GM10248 (cell line): Measurements from ENCODE around the gene GBE1.

Experiments used
- CTCF ChIA-PET: fragments of 300-600 bp; sonication (Branson Sonifier 250); formaldehyde crosslinking; extraction: SDS; loops from one replicate; lab custom pipeline; 2021; ENCODE audit warnings: antibody characterized with exemption; lab: Yijun Ruan, JAX
- POLR2A ChIA-PET: fragments of 350-650 bp; sonication (Branson Sonifier 250); formaldehyde crosslinking; extraction: SDS; loops from one replicate; lab custom pipeline; 2020; ENCODE audit warnings: antibody characterized with exemption; lab: Yijun Ruan, JAX
- DNase-seq: peaks from one replicate; pipeline ENCODE4 v3.0.0; 2012; ENCODE audit errors: extremely low spot score
- CTCF ChIP-seq: IDR thresholded peaks from 2 replicates; pipeline ENCODE4 v1.5.1; 2012; ENCODE audit warnings: mild to moderate bottlenecking, low read depth; ENCODE audit errors: extremely low read depth, missing control alignments, control extremely low read depth

Gene GBE1

GRCh38 chr3:81465510-81466200 lies 295.8 kb downstream of the GBE1 start:
- CTCF ChIA-PET = interaction anchor here (0.8 to 1.5 kb wide), 2 partner anchors 9 to 12 kb away, joined by 3 read pairs; no protein-coding TSS in a partner anchor
- no peak for DNase-seq
- POLR2A ChIA-PET = no interaction called here
- TF ChIP-seq CTCF = no peak

- POLR2A ChIA-PET = no interaction called here
- CTCF ChIA-PET = interaction anchor here (1.0 kb wide), 1 partner anchor 27 kb away, joined by 3 read pairs; no protein-coding TSS in a partner anchor
- TF ChIP-seq CTCF = no peak
- no peak for DNase-seq
Measured at GRCh38 chr3:81463781-81464180, 297.7 kb downstream of the GBE1 start.

- no peak for DNase-seq
- ChIA-PET CTCF (interaction anchor here (1.0 kb wide), 1 partner anchor 28 kb away, joined by 3 read pairs; no protein-coding TSS in a partner anchor), POLR2A (no interaction called here)
- TF ChIP-seq CTCF = no peak
Measured at GRCh38 chr3:81462921-81463320, 298.5 kb downstream of the GBE1 start.

GRCh38 chr3:81459733-81460132 lies 301.7 kb downstream of the GBE1 start:
- ChIA-PET CTCF (no interaction called here), POLR2A (no interaction called here)
- no peak for DNase-seq
- no peak for TF ChIP-seq CTCF

GRCh38 chr3:81452418-81452817 lies 309.0 kb downstream of the GBE1 start:
- TF ChIP-seq CTCF = no peak
- POLR2A ChIA-PET = no interaction called here
- no peak for DNase-seq
- CTCF ChIA-PET = no interaction called here

GRCh38 chr3:81451611-81452010 lies 309.8 kb downstream of the GBE1 start:
- TF ChIP-seq CTCF = no peak
- ChIA-PET CTCF (interaction anchor here (1.3 kb wide), 1 partner anchor 22 kb away, joined by 4 read pairs; no protein-coding TSS in a partner anchor), POLR2A (no interaction called here)
- no peak for DNase-seq
